HEK293 (cell line): ENCODE measurements around the gene MACROH2A1.

Source experiments
- CTCF ChIP-seq: fragments of 450-650 bp; formaldehyde crosslinking; IDR thresholded peaks from 2 replicates; pipeline ENCODE4 v1.5.1; 2016; ENCODE audit warnings: missing biosample characterization, missing genetic modification characterization
- SALL2 ChIP-seq: fragments of 450-650 bp; formaldehyde crosslinking; IDR thresholded peaks from 2 replicates; pipeline ENCODE4 v1.5.0; 2017; ENCODE audit warnings: missing biosample characterization, mild to moderate bottlenecking, missing genetic modification characterization, borderline replicate concordance
- ZNF148 ChIP-seq: fragments of 450-650 bp; formaldehyde crosslinking; IDR thresholded peaks from 2 replicates; pipeline ENCODE4 v1.5.0; 2017; ENCODE audit warnings: missing biosample characterization, missing genetic modification characterization, borderline replicate concordance
- ZSCAN23 ChIP-seq: fragments of 450-650 bp; formaldehyde crosslinking; IDR thresholded peaks from 2 replicates; pipeline ENCODE4 v1.5.1; 2016; ENCODE audit warnings: missing biosample characterization, missing genetic modification characterization

- TF ChIP-seq CTCF (no peak), SALL2 (tag by site-specific recombination) (no peak), ZNF148 (tag by site-specific recombination) (no peak), ZSCAN23 (tag by site-specific recombination) (no peak)
Observed at GRCh38 chr5:135341696-135342550, 57.1 kb downstream of the MACROH2A1 start.
